Motor neuron (in vitro differentiated cells): ENCODE results near the gene RSPO3. TPM values are rescaled to one million over a fixed set of nuclear protein-coding genes. Genes with fewer than 3 reads are reported as not detected.
"Not testable (repeated sequence)": the region's sequence is repeated elsewhere in the genome, so short reads cannot be mapped to it uniquely, and the experiment has no call there.

Experiments used
- ATAC-seq, 8 experiments: fragments of 200-7000 bp; cut with Tn5 transposase; replicated peaks in 6 of 8; 2 replicates each; pipeline ENCODE4 v1.8.0; 2021; ENCODE audit warnings: mild to moderate bottlenecking in 8 of 8, moderate library complexity in 8 of 8
- H3K27ac ChIP-seq, 2 donors: fragments of 250-450 bp; sonication (Bioruptor Pico); 2 replicates each; pipeline ENCODE4 v1.9.0; 2021; ENCODE audit warnings: antibody characterized with exemption in 2 of 2, mild to moderate bottlenecking in 2 of 2, moderate library complexity in 1 of 2
- H3K4me1 ChIP-seq, 2 donors: fragments of 250-450 bp; sonication (Bioruptor Pico); replicated peaks in 1 of 2; 2 replicates each; pipeline ENCODE4 v1.6.1; 2021; ENCODE audit warnings: antibody characterized with exemption in 2 of 2, mild to moderate bottlenecking in 2 of 2, moderate library complexity in 1 of 2
- H3K4me3 ChIP-seq, 5 donors: fragments of 250-450 bp; sonication (Bioruptor Pico); 2 replicates each; pipeline ENCODE4 v1.9.0; 2021; ENCODE audit warnings: antibody characterized with exemption in 5 of 5, mild to moderate bottlenecking in 5 of 5, moderate library complexity in 4 of 5
- WGBS, 10 experiments: fragments of 450-650 bp; shearing (Covaris generic); methylation state at CpG; one replicate each; pipeline ENCODE4 v1.0.0; 2022; 5-methylcytosine and 5-hydroxymethylcytosine counted together
- in situ Hi-C, 9 experiments: fragments of 400-800 bp; cut with MboI; loops; one replicate each; pipeline ENCODE4 v1.15.0; 2021; ENCODE audit warnings: low sequenced_read_pairs in 9 of 9, low pct_unique_long_range_greater_than_20kb in 2 of 9; ENCODE audit not compliant: unreplicated experiment in 9 of 9
- total RNA-seq, 8 experiments: library from RNA; unstranded; fragments of 300-600 nt; gene quantifications; 2 replicates each; pipeline versions ENCODE4 v1.2.3 to v1.2.4, GENCODE V29; 2022

RSPO3 gene
- total RNA-seq, 8 experiments from 2014 or later, result 0.04 to 0.76 (median 0.19) TPM; not detected in 1

DNA sequence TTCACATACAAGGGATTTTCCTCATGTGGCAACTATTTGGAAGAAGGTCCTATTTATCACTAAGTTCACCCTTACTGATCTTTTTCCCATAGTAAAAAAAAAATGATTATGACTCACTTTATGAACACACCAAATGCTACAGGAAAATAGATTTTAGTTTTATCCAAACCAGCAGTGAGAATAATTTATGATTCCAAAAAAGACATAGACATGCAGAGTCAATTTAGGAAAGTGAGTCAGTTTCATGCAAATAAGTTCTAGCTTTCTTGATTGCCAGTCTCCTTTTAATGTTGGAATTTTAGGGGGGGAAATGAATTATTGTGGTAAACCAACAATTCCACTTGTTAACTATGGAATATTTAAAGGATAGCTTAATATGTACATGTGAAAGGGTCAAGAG, 84.2 kb downstream of the RSPO3 start:
- Histone ChIP-seq H3K4me3 (no peak overlapping the region), H3K27ac (no peak overlapping the region), H3K4me1 (no peaks in the 10 kb centered on the region)
- peak in 2 of 8 experiments; percentile 39 to 49 for ATAC-seq
- in situ Hi-C loops, result no loop called here

GRCh38 chr6:127204281-127204680, 85.8 kb downstream of the RSPO3 start:
- H3K27ac ChIP-seq, result no peak overlapping the region
- no peak overlapping the region for H3K4me3 ChIP-seq
- in situ Hi-C loops, result no loop called here
- ATAC-seq, result no peak
- H3K4me1 ChIP-seq, result peaks cover 0 to 3% of the 10 kb centered on the region in 2 donors
- 82 to 100% (median 100%) methylated on average over 1 of the region's 1 CpG; no CpG with 5 or more reads in 1 of the 10 experiments for WGBS, 10 experiments

DNA sequence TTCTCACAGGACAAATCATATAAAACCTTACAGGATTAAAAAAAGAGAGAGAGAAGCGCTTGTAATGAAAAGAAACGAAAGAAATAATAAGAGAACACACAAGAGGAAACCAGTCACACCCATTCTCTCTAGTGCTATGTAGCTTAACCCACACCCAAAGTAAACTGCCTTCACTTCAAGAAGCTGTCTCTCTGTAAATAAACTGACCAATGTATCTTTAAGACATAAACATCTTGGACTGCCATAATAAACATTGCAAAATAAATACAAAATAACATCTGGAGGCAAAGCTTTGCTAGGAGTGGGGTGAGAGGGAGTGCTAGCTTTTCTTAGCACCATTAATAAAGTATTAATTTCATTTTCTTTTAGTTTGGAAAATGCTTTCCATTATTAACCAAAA, 86.6 kb downstream of the RSPO3 start:
- in situ Hi-C loops, result no loop called here

DNA sequence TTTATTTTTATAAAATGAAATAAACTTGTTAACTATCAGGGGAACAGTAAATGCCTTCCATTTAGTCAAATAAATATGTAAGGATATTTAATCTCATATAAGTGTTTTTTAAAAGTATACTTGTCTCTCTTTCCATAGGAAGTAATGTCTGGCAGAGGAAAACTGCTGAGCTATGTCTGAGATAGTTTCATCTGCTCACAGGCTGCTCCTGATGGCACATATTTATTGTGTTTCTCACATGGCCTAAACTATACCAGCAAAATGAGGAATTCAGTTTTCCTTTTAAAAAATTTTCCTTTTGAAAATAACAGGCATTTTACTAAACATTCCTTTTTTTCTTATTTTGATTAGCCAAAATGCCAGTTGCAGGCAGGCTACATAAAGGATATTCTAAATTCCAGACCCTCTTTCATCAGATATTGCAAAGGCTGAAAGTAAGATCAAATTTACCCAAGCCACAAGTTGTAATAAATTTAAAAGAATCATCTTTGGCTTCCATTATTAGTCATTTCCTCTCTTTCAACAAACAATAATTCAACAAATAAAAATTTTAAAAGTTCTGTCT, 88.1 kb downstream of the RSPO3 start:
- Histone ChIP-seq H3K4me3 (no peak overlapping the region), H3K4me1 (peaks cover 0 to 3% of the 10 kb centered on the region in 2 donors), H3K27ac (no peak overlapping the region)
- ATAC-seq, result no peak
- in situ Hi-C loops, result no loop called here

More for the DNA sequence above, 86.6 kb downstream of the RSPO3 start:
- H3K4me3 ChIP-seq, result no peak overlapping the region
- ATAC-seq, result peak in 1 of 8 experiments; percentile 38
- peaks cover 0 to 3% of the 10 kb centered on the region in 2 donors for H3K4me1 ChIP-seq
- no peak overlapping the region for H3K27ac ChIP-seq
- 67 to 100% (median 83%) methylated on average over 1 to 2 of the region's 2 CpGs; no CpG with 5 or more reads in 1 of the 10 experiments for WGBS, 10 experiments

GRCh38 chr6:127207591-127208120, 89.2 kb downstream of the RSPO3 start:
- H3K27ac ChIP-seq, result no peak overlapping the region
- 31 to 100% (median 83%) methylated on average over 1 to 4 of the region's 4 CpGs for WGBS, 10 experiments
- in situ Hi-C loops, result no loop called here
- peaks cover 0 to 3% of the 10 kb centered on the region in 2 donors for H3K4me1 ChIP-seq
- H3K4me3 ChIP-seq, result no peak overlapping the region
- ATAC-seq, result no peak

DNA sequence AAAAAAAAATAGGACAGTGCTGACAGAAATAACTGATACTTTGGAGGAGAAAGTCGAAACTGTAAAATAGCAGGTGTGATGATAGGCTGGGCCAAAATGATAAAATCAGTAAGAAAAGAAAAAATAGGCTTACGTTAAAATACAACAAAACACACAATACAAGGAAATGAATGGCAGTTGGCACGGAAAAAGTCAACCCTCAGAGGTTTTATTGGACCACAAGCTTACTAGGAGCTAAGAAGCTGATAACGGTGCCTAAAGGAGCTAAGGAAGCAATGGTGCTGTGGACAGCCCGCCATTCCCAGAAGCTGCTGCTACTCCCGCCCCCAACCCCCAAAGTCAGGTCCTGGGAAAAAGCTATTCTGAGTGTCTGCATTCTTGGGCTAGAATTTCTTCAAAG, 92.3 kb downstream of the RSPO3 start:
- 47 to 100% (median 83%) methylated on average over 1 to 6 of the region's 6 CpGs for WGBS, 10 experiments

DNA sequence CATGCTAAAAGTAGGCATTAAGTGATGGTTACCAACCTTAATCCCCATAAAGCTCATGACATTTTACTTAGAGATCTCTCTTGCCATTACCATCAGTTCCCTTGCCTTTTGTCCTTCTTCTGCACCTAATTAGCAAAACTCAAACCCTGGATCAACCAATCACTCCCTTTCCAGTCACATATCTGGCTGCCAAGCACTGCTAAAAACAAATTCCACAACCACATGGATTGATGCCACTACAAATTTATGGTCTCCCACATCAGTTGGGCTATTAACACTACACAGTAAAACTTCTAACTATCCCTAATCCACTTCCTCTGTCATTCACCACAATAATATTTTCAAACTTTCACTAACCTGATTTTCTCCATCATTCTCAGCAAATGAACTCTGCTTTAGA, 93.9 kb downstream of the RSPO3 start:
- in situ Hi-C loops, result no loop called here
- Histone ChIP-seq H3K27ac (no peak overlapping the region), H3K4me3 (no peak overlapping the region), H3K4me1 (peaks cover 0 to 3% of the 10 kb centered on the region in 2 donors)
- ATAC-seq, result no peak

More for the DNA sequence above, 92.3 kb downstream of the RSPO3 start:
- Histone ChIP-seq H3K4me3 (no peak overlapping the region), H3K4me1 (peaks cover 0 to 3% of the 10 kb centered on the region in 2 donors), H3K27ac (no peak overlapping the region)
- ATAC-seq, result no peak
- in situ Hi-C loops, result no loop called here

DNA sequence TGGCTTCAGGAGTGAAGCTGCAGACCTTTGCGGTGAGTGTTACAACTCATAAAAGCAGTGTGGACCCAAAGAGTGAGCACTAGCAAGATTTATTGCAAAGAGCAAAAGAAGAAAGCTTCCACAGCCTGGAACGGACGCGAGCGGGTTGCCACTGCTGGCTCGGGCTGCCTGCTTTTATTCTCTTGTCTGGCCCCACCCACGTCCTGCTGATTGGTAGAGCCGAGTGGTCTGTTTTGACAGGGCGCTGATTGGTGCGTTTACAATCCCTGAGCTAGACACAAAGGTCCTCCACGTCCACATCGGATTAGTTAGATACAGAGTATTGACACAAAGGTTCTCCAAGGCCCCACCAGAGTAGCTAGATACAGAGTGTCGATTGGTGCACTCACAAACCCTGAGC, 95.6 kb downstream of the RSPO3 start:
- in situ Hi-C loops, H3K27ac ChIP-seq, ATAC-seq, H3K4me3 ChIP-seq, H3K4me1 ChIP-seq: not testable (repeated sequence)
- WGBS, 10 experiments, result 80 to 100% (median 91%) methylated on average over 1 to 6 of the region's 13 CpGs; no CpG with 5 or more reads in 7 of the 10 experiments

- H3K4me3 ChIP-seq, in situ Hi-C loops, H3K27ac ChIP-seq, ATAC-seq, H3K4me1 ChIP-seq: not testable (repeated sequence)
- WGBS, 10 experiments, result no CpG with 5 or more reads among the region's 31 CpGs
Observed at GRCh38 chr6:127214531-127214930, 96.1 kb downstream of the RSPO3 start.

DNA sequence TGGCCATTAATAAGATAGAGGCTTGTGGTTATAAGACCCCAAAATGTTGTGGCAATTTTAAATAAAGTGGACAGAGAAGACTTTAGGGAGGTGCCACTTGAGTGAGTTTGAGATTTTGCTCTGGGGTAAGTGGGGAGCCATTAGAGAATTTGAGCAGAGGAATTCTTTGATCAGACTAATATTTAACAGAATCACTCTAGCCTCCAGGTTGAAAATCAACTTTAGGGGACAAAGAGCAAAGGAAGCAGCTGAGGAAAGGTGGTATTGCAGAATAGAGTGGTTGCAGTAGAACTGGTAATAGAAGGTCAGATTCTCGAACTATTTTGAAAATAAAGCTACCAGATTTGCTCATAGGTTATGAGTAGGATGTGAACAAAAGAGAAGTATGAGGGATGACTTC, 97.5 kb downstream of the RSPO3 start:
- no peak for ATAC-seq
- in situ Hi-C loops, result no loop called here
- H3K27ac ChIP-seq, result no peak overlapping the region
- no peaks in the 10 kb centered on the region for H3K4me1 ChIP-seq
- 40 to 100% (median 79%) methylated on average over 1 of the region's 1 CpG for whole genome bisulfite sequencing, 10 experiments
- no peak overlapping the region for H3K4me3 ChIP-seq

- Histone ChIP-seq H3K4me3 (no peak overlapping the region), H3K4me1 (no peaks in the 10 kb centered on the region), H3K27ac (no peak overlapping the region)
- peak in 3 of 8 experiments; percentile 92 to 98 (median 98) for ATAC-seq
- in situ Hi-C loops, result no loop called here
- 0 to 83% (median 46%) methylated on average over 1 to 2 of the region's 2 CpGs for WGBS, 10 experiments
Observed at GRCh38 chr6:127216810-127217789, 98.6 kb downstream of the RSPO3 start.

- Histone ChIP-seq H3K4me1 (no peaks in the 10 kb centered on the region), H3K27ac (no peak overlapping the region), H3K4me3 (no peak overlapping the region)
- ATAC-seq, result no peak
- 20 to 100% (median 96%) methylated on average over 1 of the region's 1 CpG; no CpG with 5 or more reads in 4 of the 10 experiments for WGBS, 10 experiments
- in situ Hi-C loops, result no loop called here
Observed at GRCh38 chr6:127219869-127220268, 101.4 kb downstream of the RSPO3 start.

- Histone ChIP-seq H3K4me3 (no peak overlapping the region), H3K27ac (no peak overlapping the region), H3K4me1 (no peaks in the 10 kb centered on the region)
- ATAC-seq, result no peak
- in situ Hi-C loops, result no loop called here
- 27 to 100% (median 88%) methylated on average over 1 to 4 of the region's 4 CpGs; no CpG with 5 or more reads in 1 of the 10 experiments for WGBS, 10 experiments
Observed at GRCh38 chr6:127221201-127221600, 102.7 kb downstream of the RSPO3 start.
